ENCODE measurements around the gene SCN9A. TPM values are rescaled to one million over a fixed set of nuclear protein-coding genes. Genes with fewer than 3 reads are reported as not detected.

Gene SCN9A
- total RNA-seq, 2 experiments from 2014 or later = not detected

DNA sequence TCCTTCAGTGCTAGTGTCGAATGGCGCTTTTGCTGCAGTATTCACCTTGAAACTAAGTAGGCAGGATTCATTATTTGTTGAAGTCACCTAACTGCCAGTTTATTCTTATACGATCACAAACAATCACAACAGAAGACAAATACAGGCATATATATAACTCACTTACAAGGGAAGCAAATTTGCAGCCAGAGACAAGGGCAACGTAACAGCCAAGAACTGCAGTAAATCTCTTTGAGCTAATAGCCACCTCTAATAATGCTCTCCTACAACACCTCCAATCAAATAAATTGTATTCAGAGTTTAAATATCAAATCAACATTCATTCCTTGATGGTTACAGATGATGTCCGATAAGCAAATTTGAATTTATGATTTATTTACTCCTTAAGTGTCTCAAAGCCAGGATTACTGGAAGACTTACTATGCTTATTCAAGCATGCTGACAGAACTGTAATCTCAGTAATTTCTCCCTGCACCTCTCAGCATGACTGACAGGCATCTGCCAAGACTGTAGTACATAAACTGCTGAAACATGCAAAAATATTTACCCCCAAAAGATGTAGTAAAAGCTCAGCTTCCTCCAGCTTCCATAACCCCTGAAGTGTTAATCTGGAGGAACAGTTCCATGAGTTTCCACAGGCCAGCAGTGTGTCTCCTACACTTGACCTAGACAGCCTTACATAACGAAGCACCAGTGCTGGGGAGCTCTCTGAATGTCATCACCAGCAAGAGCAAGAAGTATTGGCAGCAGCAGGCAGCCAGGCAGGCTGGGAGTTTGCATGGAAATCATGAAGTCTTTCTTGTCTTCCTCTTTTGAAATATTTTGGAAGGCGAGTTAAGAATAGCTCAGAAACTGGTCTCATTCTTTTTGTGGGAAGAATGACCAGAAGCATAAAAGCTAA is 227.0 kb downstream of the SCN9A start:
- no peak for DNase-seq (ENCODE audit: low spot score)
- H3K9me3 ChIP-seq (ENCODE audit: low read length) = no peaks in the 10 kb centered on the region
- intact Hi-C loops (cut with micrococcal nuclease; ENCODE audit: unreplicated experiment) = no loop called here
- POLR2A ChIA-PET = interaction anchor here (0.8 kb wide), 1 partner anchor 12 kb away, joined by 3 read pairs; no protein-coding TSS in a partner anchor
- H3K79me2 ChIP-seq (ENCODE audit: insufficient read depth, low read depth, low read length) = no peaks in the 10 kb centered on the region
- H3K4me3 ChIP-seq (ENCODE audit: low read depth, low read length, poor library complexity, severe bottlenecking) = no peak overlapping the region
- H2AFZ ChIP-seq (ENCODE audit: low read length) = no peak overlapping the region
- CTCF ChIA-PET (ENCODE audit: unreplicated experiment) = no interaction called here
- H3K36me3 ChIP-seq (ENCODE audit: insufficient read depth, low read length) = no peaks in the 10 kb centered on the region
- no peak for TF ChIP-seq EZH2phosphoT487 (IDR thresholded peaks at IDR 0.05; ENCODE audit: borderline replicate concordance, low read depth, low read length)
- TF ChIP-seq, protein P1, sequence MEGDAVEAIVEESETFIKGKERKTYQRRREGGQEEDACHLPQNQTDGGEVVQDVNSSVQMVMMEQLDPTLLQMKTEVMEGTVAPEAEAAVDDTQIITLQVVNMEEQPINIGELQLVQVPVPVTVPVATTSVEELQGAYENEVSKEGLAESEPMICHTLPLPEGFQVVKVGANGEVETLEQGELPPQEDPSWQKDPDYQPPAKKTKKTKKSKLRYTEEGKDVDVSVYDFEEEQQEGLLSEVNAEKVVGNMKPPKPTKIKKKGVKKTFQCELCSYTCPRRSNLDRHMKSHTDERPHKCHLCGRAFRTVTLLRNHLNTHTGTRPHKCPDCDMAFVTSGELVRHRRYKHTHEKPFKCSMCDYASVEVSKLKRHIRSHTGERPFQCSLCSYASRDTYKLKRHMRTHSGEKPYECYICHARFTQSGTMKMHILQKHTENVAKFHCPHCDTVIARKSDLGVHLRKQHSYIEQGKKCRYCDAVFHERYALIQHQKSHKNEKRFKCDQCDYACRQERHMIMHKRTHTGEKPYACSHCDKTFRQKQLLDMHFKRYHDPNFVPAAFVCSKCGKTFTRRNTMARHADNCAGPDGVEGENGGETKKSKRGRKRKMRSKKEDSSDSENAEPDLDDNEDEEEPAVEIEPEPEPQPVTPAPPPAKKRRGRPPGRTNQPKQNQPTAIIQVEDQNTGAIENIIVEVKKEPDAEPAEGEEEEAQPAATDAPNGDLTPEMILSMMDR (conservative IDR thresholded peaks at IDR 0.05; ENCODE audit: low read length) = no peak
- no peaks in the 10 kb centered on the region for H4K20me1 ChIP-seq (ENCODE audit: insufficient read depth, low read length)
- H3K27ac ChIP-seq (ENCODE audit: low read depth, low read length, poor library complexity, severe bottlenecking) = no peak overlapping the region
- no peak overlapping the region for H3K4me2 ChIP-seq (ENCODE audit: low read length)
- BruUV-seq (replicated peaks) = no TSS peak
- H3K4me1 ChIP-seq (ENCODE audit: insufficient read depth, low read length, poor library complexity, severe bottlenecking) = no peaks in the 10 kb centered on the region
- no peaks in the 10 kb centered on the region for H3K9me2 ChIP-seq (ENCODE audit: insufficient read depth, low read length)

DNA sequence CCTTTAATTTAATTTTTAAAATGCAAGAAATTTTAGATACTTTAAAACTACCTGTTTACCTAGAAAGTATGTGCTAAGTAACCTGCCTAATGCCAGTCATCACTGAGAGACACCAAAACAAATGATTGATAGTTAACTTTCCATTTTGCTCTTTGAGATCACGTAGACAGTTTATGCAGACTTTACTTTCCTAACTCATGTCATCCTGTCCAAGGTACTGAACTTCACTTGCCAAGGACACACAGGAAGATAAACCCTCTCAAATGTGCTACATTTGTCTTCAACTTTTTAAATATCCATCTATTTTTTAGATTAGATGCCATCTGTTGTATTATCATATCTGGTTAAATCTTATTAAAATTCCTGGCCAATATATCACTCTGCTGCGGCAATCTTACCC is 227.9 kb downstream of the SCN9A start:
- no peak for DNase-seq (ENCODE audit: low spot score)
- Histone ChIP-seq H3K9me2 (ENCODE audit: insufficient read depth, low read length) (no peaks in the 10 kb centered on the region), H3K4me2 (ENCODE audit: low read length) (no peak overlapping the region), H3K4me1 (ENCODE audit: insufficient read depth, low read length, poor library complexity, severe bottlenecking) (no peaks in the 10 kb centered on the region), H2AFZ (ENCODE audit: low read length) (no peak overlapping the region), H3K9me3 (ENCODE audit: low read length) (no peaks in the 10 kb centered on the region), H3K36me3 (ENCODE audit: insufficient read depth, low read length) (no peaks in the 10 kb centered on the region), H4K20me1 (ENCODE audit: insufficient read depth, low read length) (no peaks in the 10 kb centered on the region), H3K79me2 (ENCODE audit: insufficient read depth, low read depth, low read length) (no peaks in the 10 kb centered on the region), H3K27ac (ENCODE audit: low read depth, low read length, poor library complexity, severe bottlenecking) (no peak overlapping the region), H3K4me3 (ENCODE audit: low read depth, low read length, poor library complexity, severe bottlenecking) (no peak overlapping the region)
- BruUV-seq (replicated peaks) = no TSS peak
- POLR2A ChIA-PET = no interaction called here
- intact Hi-C loops (cut with micrococcal nuclease; ENCODE audit: unreplicated experiment) = no loop called here
- TF ChIP-seq EZH2phosphoT487 (IDR thresholded peaks at IDR 0.05; ENCODE audit: borderline replicate concordance, low read depth, low read length) = no peak
- TF ChIP-seq, protein P1 (conservative IDR thresholded peaks at IDR 0.05; ENCODE audit: low read length) = no peak
- CTCF ChIA-PET (ENCODE audit: unreplicated experiment) = no interaction called here

Other genes starting within 250 kb of the SCN9A start
- gene SCN1A, start 247.9 kb downstream of the SCN9A start, total RNA-seq (2014; rRNA removed; shearing (Covaris generic)) = not detected in 2 replicates
- not detected in 2 replicates for gene SCN1A, start 247.9 kb downstream of the SCN9A start, total RNA-seq (2022)
- not detected in 2 replicates for gene SCN7A, start 118.3 kb upstream of the SCN9A start, total RNA-seq (2014; rRNA removed; shearing (Covaris generic))
- gene SCN7A, start 118.3 kb upstream of the SCN9A start, total RNA-seq (2022) = not detected in 2 replicates

Data from OCI-LY7 (cell line).